K562 (cell line): ENCODE results near the gene MED15. TPM values are rescaled to one million over a fixed set of nuclear protein-coding genes. Genes with fewer than 3 reads are reported as not detected.

Experiments used
- CBFA2T2 ChIP-seq: fragments of 450-650 bp; conservative IDR thresholded peaks from 2 replicates; pipeline ENCODE4 v1.6.1; 2017; ENCODE audit warnings: mild to moderate bottlenecking
- CTBP1 ChIP-seq: fragments of 450-650 bp; IDR thresholded peaks from 2 replicates; pipeline ENCODE4 v1.6.1; 2016; ENCODE audit warnings: borderline replicate concordance
- CUX1 ChIP-seq: fragments of 200-800 bp; sonication (Bioruptor generic); IDR thresholded peaks from 2 replicates; pipeline ENCODE4 v1.6.1; 2016; ENCODE audit warnings: missing genetic modification characterization, missing compliant biosample characterization
- DDX20 ChIP-seq: fragments of 450-650 bp; IDR thresholded peaks from 2 replicates; pipeline ENCODE4 v1.6.1; 2016; ENCODE audit warnings: missing genetic modification characterization, low read depth, mild to moderate bottlenecking, missing compliant biosample characterization, moderate library complexity
- GTF2A2 ChIP-seq: IDR thresholded peaks from 2 replicates; pipeline ENCODE4 v1.6.1; 2016; ENCODE audit warnings: mild to moderate bottlenecking, missing genetic modification characterization, missing compliant biosample characterization
- HDGF ChIP-seq: fragments of 450-650 bp; IDR thresholded peaks from 2 replicates; pipeline ENCODE4 v1.6.1; 2016
- HLTF ChIP-seq: fragments of 450-650 bp; IDR thresholded peaks from 2 replicates; pipeline ENCODE4 v1.6.1; 2016
- ILK ChIP-seq: fragments of 450-650 bp; IDR thresholded peaks from 2 replicates; pipeline ENCODE4 v1.6.1; 2016; ENCODE audit warnings: missing genetic modification characterization, low read depth, mild to moderate bottlenecking, missing compliant biosample characterization, moderate library complexity, borderline replicate concordance
- KLF13 ChIP-seq: fragments of 450-650 bp; IDR thresholded peaks from 2 replicates; pipeline ENCODE4 v1.6.1; 2016; ENCODE audit warnings: missing genetic modification characterization, low read depth, mild to moderate bottlenecking, missing compliant biosample characterization, moderate library complexity, borderline replicate concordance
- MTA3 ChIP-seq: fragments of 450-650 bp; formaldehyde crosslinking; IDR thresholded peaks from 2 replicates; pipeline ENCODE4 v1.6.1; 2017; ENCODE audit warnings: mild to moderate bottlenecking, borderline replicate concordance
- PML ChIP-seq: IDR thresholded peaks from 2 replicates; pipeline ENCODE4 v1.6.1; 2012; ENCODE audit warnings: low read length, inconsistent platforms
- RFX5 ChIP-seq: IDR thresholded peaks from 2 replicates; pipeline ENCODE4 v1.6.1; 2011; ENCODE audit warnings: low read depth, mild to moderate bottlenecking, improper control_type of control experiment, low read length
- SMC3 ChIP-seq: conservative IDR thresholded peaks from 2 replicates; pipeline ENCODE4 v1.6.1; 2011; ENCODE audit warnings: low read depth, low read length, improper control_type of control experiment; ENCODE audit not compliant: insufficient read depth
- TEAD2 ChIP-seq: fragments of 450-650 bp; IDR thresholded peaks from 2 replicates; pipeline ENCODE4 v1.6.1; 2016; ENCODE audit warnings: missing genetic modification characterization, control low read depth, missing compliant biosample characterization
- TEAD4 ChIP-seq, 2 experiments: sonication (generic) in 1 of 2; formaldehyde crosslinking in 1 of 2; IDR thresholded peaks; 2 replicates each; pipeline versions ENCODE4 v1.6.1 to v1.8.0; 2012 to 2022; ENCODE audit warnings: borderline replicate concordance in 1 of 2, inconsistent platforms in 1 of 2, low read length in 1 of 2, mild to moderate bottlenecking in 1 of 2, missing genetic modification reagents in 1 of 2
- TRIM25 ChIP-seq: fragments of 450-650 bp; IDR thresholded peaks from 2 replicates; pipeline ENCODE4 v1.7.0; 2016; ENCODE audit warnings: borderline replicate concordance
- ZBTB8A ChIP-seq: fragments of 450-650 bp; IDR thresholded peaks from 2 replicates; pipeline ENCODE4 v1.6.1; 2018; ENCODE audit warnings: mild to moderate bottlenecking, moderate library complexity; ENCODE audit not compliant: partially characterized antibody
- ZKSCAN8 ChIP-seq: fragments of 200-800 bp; sonication (Bioruptor generic); IDR thresholded peaks from 2 replicates; pipeline ENCODE4 v1.6.1; 2016; ENCODE audit warnings: missing genetic modification characterization, missing compliant biosample characterization
- ZNF184 ChIP-seq: sonication (generic); formaldehyde crosslinking; IDR thresholded peaks from 2 replicates; pipeline ENCODE4 v1.5.0; 2020; ENCODE audit warnings: missing genetic modification reagents
- ZNF384 ChIP-seq: IDR thresholded peaks from 2 replicates; pipeline ENCODE4 v1.6.1; 2012; ENCODE audit warnings: low read depth, low read length, improper control_type of control experiment
- polyA plus RNA-seq, 8 experiments: library from polyadenylated mRNA; depleted of rRNA in 4 of 8; stranded (reverse) in 5 of 8; unstranded in 3 of 8; fragments of >200 nt; fragmentation: Nextera tagmentation in 2 of 8; fragmentation: Illumina TruSeq in 1 of 8; extraction: Ambion mirVana in 2 of 8; extraction: Trizol in 1 of 8; gene quantifications; 2 replicates each; pipeline versions ENCODE4 v1.2.1 to v1.2.3, GENCODE V29; 2011 to 2014; ENCODE audit warnings: inconsistent platforms in 1 of 8, missing spikeins in 1 of 8
- total RNA-seq, 7 experiments: library from RNA; depleted of rRNA in 6 of 7; stranded (reverse); fragments of >200 nt in 6 of 7; fragmentation: Illumina TruSeq in 2 of 7; extraction: Trizol in 2 of 7; gene quantifications; 2 replicates each; pipeline versions ENCODE4 v1.2.1 to v1.2.3, GENCODE V29; 2011 to 2021; ENCODE audit warnings: low replicate concordance in 1 of 7
- TF ChIP-seq, protein P1 (sequence below): fragments of 450-650 bp; formaldehyde crosslinking; IDR thresholded peaks from 2 replicates; pipeline ENCODE4 v1.4.0; 2020; ENCODE audit warnings: mild to moderate bottlenecking, moderate library complexity

MED15 gene
- total and polyA plus RNA-seq, 9 of the 15 experiments (the other 6 are each of a cell fraction or from before 2014, with no cell fraction given), result 4.0 to 271 (median 60.1) TPM

DNA sequence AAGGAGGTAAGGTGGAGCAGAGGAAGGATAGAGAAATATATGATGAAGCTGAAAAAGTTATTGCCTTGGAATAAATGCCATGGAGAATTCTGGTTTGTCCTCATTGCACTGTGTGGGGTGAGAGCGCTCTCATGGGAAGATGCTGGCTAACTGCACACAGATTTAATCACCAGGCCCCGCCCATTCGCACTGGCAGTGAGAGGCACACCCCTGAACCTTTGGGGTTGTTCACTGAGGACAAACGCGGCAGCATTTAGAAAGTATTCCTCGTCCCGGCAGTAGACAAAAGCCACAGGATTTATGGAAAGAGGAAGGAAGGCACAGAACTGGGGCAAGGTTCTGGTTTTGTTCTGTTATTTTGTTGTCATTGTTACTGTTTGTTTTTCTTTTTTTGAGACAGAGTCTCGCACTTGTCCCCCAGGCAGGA is 70.2 kb downstream of the MED15 start (continued):
- TF ChIP-seq TRIM25, result no peak
- no peak for TF ChIP-seq ILK
- no peak for TF ChIP-seq HLTF
- TF ChIP-seq TEAD2, result no peak
- TF ChIP-seq ZNF384, result no peak
- TF ChIP-seq MTA3, result no peak
- TF ChIP-seq KLF13 (tag), result 0 out of 2 replicates have a peak, but pooled peaks have one; percentile 25
- TF ChIP-seq TEAD4 (IDR thresholded peaks at IDR 0.05; ENCODE audit: low read length), result no peak; the same call in 1 of the 2 replicates
- TF ChIP-seq TEAD4 (CRISPR knock-in tag; IDR thresholded peaks at IDR 0.05; ENCODE audit: borderline replicate concordance), result 0 out of 2 replicates have a peak, but pooled peaks have one; percentile 71
- TF ChIP-seq SMC3, result peak; percentile 33; the same call in 1 of the 2 replicates
- no peak for TF ChIP-seq CUX1 (CRISPR knock-in tag)
- no peak for TF ChIP-seq CBFA2T2
- 0 out of 2 replicates have a peak, but pooled peaks have one; percentile 72 for TF ChIP-seq HDGF
- no peak for TF ChIP-seq PML
- TF ChIP-seq DDX20 (tag), result no peak
- no peak for TF ChIP-seq ZKSCAN8 (CRISPR knock-in tag)
- no peak for TF ChIP-seq GTF2A2 (tag)
- TF ChIP-seq, protein P1, sequence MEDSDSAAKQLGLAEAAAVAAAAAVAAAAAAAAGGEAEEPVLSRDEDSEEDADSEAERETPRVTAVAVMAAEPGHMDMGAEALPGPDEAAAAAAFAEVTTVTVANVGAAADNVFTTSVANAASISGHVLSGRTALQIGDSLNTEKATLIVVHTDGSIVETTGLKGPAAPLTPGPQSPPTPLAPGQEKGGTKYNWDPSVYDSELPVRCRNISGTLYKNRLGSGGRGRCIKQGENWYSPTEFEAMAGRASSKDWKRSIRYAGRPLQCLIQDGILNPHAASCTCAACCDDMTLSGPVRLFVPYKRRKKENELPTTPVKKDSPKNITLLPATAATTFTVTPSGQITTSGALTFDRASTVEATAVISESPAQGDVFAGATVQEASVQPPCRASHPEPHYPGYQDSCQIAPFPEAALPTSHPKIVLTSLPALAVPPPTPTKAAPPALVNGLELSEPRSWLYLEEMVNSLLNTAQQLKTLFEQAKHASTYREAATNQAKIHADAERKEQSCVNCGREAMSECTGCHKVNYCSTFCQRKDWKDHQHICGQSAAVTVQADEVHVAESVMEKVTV (CRISPR knock-in tag), result peak; percentile 38
- peak; percentile 69; the same call in 1 of the 2 replicates for TF ChIP-seq CTBP1
- no peak for TF ChIP-seq ZBTB8A
- TF ChIP-seq RFX5, result no peak
- TF ChIP-seq ZNF184 (CRISPR knock-in tag), result no peak
